MCF 10A (cell line): ENCODE measurements around the gene MAP3K5. TPM values are rescaled to one million over a fixed set of nuclear protein-coding genes. Genes with fewer than 3 reads are reported as not detected.
"Not testable (repeated sequence)": the region's sequence is repeated elsewhere in the genome, so short reads cannot be mapped to it uniquely, and the experiment has no call there.

Experiments
- BruUV-seq: library from RNA; stranded (reverse); fragments of 400-500 nt; replicated peaks from 2 replicates; lab custom pipeline; 2021; lab: Mats Ljungman, UMichigan
- CTCF ChIA-PET: fragments of 300-600 bp; sonication (Branson Sonifier 250); formaldehyde crosslinking; extraction: SDS; loops from one replicate; lab custom pipeline; 2021; ENCODE audit warnings: antibody characterized with exemption, inconsistent platforms; lab: Yijun Ruan, JAX
- POLR2A ChIA-PET: fragments of 300-600, 350-650 bp; sonication (Branson Sonifier 250); formaldehyde crosslinking; extraction: SDS; loops from one replicate; lab custom pipeline; 2020; ENCODE audit warnings: antibody characterized with exemption, inconsistent platforms; lab: Yijun Ruan, JAX
- DNase-seq: peaks from one replicate; pipeline ENCODE4 v3.0.0-alpha.2; 2018; ENCODE audit not compliant: unreplicated experiment
- H3K27ac Mint-ChIP-seq: one replicate; pipeline ENCODE4 v1.8.0; 2022; ENCODE audit warnings: mild to moderate bottlenecking, low read depth, mixed read lengths; ENCODE audit not compliant: unreplicated experiment
- H3K27me3 Mint-ChIP-seq: one replicate; pipeline ENCODE4 v1.8.0; 2022; ENCODE audit warnings: mixed read lengths; ENCODE audit not compliant: insufficient read depth, unreplicated experiment
- H3K36me3 Mint-ChIP-seq: one replicate; pipeline ENCODE4 v1.8.0; 2022; ENCODE audit warnings: mild to moderate bottlenecking, moderate library complexity, mixed read lengths; ENCODE audit not compliant: insufficient read depth, unreplicated experiment
- H3K4me1 Mint-ChIP-seq: one replicate; pipeline ENCODE4 v1.8.0; 2022; ENCODE audit warnings: mixed read lengths; ENCODE audit not compliant: insufficient read depth, unreplicated experiment
- H3K4me3 Mint-ChIP-seq: one replicate; pipeline ENCODE4 v1.8.0; 2022; ENCODE audit warnings: mild to moderate bottlenecking, moderate library complexity, mixed read lengths; ENCODE audit not compliant: unreplicated experiment
- H3K9me3 Mint-ChIP-seq: one replicate; pipeline ENCODE4 v1.8.0; 2022; ENCODE audit warnings: mixed read lengths; ENCODE audit not compliant: unreplicated experiment
- CTCF ChIP-seq: fragments of 200-600 bp; IDR thresholded peaks from one replicate; pipeline ENCODE4 v1.8.0; 2022; ENCODE audit warnings: antibody characterized with exemption, mild to moderate bottlenecking; ENCODE audit not compliant: unreplicated experiment
- intact Hi-C: fragments of 100-400 bp; cut with micrococcal nuclease; formaldehyde crosslinking; loops from 2 replicates; pipeline ENCODE4 v1.14.1; 2022
- total RNA-seq: library from RNA; stranded (reverse); gene quantifications from 2 replicates; pipeline ENCODE4 v1.2.3, GENCODE V29; 2022

MAP3K5 gene
- total RNA-seq, 1 experiment from 2014 or later, result 8.4 TPM

GRCh38 chr6:136587527-136587926 is 204.8 kb downstream of the MAP3K5 start:
- H3K36me3 Mint-ChIP-seq, result peaks cover 53% of the 10 kb centered on the region
- ChIA-PET POLR2A (interaction anchor here (0.6 to 4.5 kb wide), 4 partner anchors 37 to 298 kb away, joined by 3 to 30 read pairs (median 4); partner anchors contain the start of genes BCLAF1, MAP3K5 and MAP7), CTCF (interaction anchor here (1.0 to 1.1 kb wide), 2 partner anchors 56 to 205 kb away, joined by 3 to 8 read pairs; partner anchors contain the start of gene MAP3K5)
- H3K4me3 Mint-ChIP-seq, result no peak overlapping the region
- no peaks in the 10 kb centered on the region for H3K9me3 Mint-ChIP-seq
- peaks cover 11% of the 10 kb centered on the region for H3K4me1 Mint-ChIP-seq
- BruUV-seq, result no TSS peak
- intact Hi-C loops, result no loop called here
- H3K27me3 Mint-ChIP-seq, result no peaks in the 10 kb centered on the region
- H3K27ac Mint-ChIP-seq, result no peak overlapping the region
- DNase-seq, result no peak
- TF ChIP-seq CTCF, result no peak

GRCh38 chr6:136586295-136586694 is 206.0 kb downstream of the MAP3K5 start:
- CTCF ChIA-PET, result interaction anchor here (0.7 to 2.9 kb wide), 2 partner anchors 123 to 206 kb away, joined by 3 to 12 read pairs; partner anchors contain the start of gene MAP3K5
- peak overlapping the region; percentile 84 for H3K27ac Mint-ChIP-seq
- no peak overlapping the region for H3K4me3 Mint-ChIP-seq
- no peak for TF ChIP-seq CTCF
- H3K36me3 Mint-ChIP-seq, result peaks cover 44% of the 10 kb centered on the region
- no peaks in the 10 kb centered on the region for H3K27me3 Mint-ChIP-seq
- peak; percentile 51 for DNase-seq
- no peaks in the 10 kb centered on the region for H3K9me3 Mint-ChIP-seq
- POLR2A ChIA-PET, result interaction anchor here (0.7 to 4.5 kb wide), 7 partner anchors 11 to 208 kb away, joined by 3 to 30 read pairs (median 4); partner anchors contain the start of gene MAP3K5
- H3K4me1 Mint-ChIP-seq, result peaks cover 11% of the 10 kb centered on the region
- BruUV-seq, result no TSS peak
- intact Hi-C loops, result no loop called here

- H3K4me3 Mint-ChIP-seq, BruUV-seq, H3K9me3 Mint-ChIP-seq, DNase-seq, intact Hi-C loops, H3K27me3 Mint-ChIP-seq: not testable (repeated sequence)
- Mint-ChIP-seq H3K27ac (peak overlapping the region; percentile 69), H3K36me3 (peaks cover 43% of the 10 kb centered on the region), H3K4me1 (peaks cover 11% of the 10 kb centered on the region)
- POLR2A ChIA-PET, result interaction anchor here (0.6 to 4.5 kb wide), 8 partner anchors 12 to 209 kb away, joined by 3 to 30 read pairs (median 4); partner anchors contain the start of gene MAP3K5
- CTCF ChIA-PET, result interaction anchor here (0.6 to 2.9 kb wide), 3 partner anchors 111 to 207 kb away, joined by 3 to 12 read pairs (median 4); partner anchors contain the start of gene MAP3K5
These were observed 206.8 kb downstream of the MAP3K5 start for GRCh38 chr6:136585523-136585922.

GRCh38 chr6:136584290-136584689 is 208.0 kb downstream of the MAP3K5 start:
- ChIA-PET POLR2A (interaction anchor here (0.7 to 4.5 kb wide), 5 partner anchors 23 to 295 kb away, joined by 3 to 30 read pairs (median 4); partner anchors contain the start of genes BCLAF1 and MAP3K5), CTCF (interaction anchor here (0.7 to 2.9 kb wide), 6 partner anchors 20 to 365 kb away, joined by 3 to 12 read pairs (median 3); partner anchors contain the start of gene MAP3K5)
- H3K9me3 Mint-ChIP-seq, H3K27me3 Mint-ChIP-seq, H3K4me3 Mint-ChIP-seq, DNase-seq, BruUV-seq, intact Hi-C loops: not testable (repeated sequence)
- Mint-ChIP-seq H3K36me3 (peaks cover 41% of the 10 kb centered on the region), H3K27ac (peak overlapping the region; percentile 96), H3K4me1 (peaks cover 20% of the 10 kb centered on the region)
